ENCODE results near the gene NBDY. TPM values are rescaled to one million over a fixed set of nuclear protein-coding genes. Genes with fewer than 3 reads are reported as not detected.

The NBDY gene
- total and polyA plus RNA-seq, 2 of the 13 experiments (the other 11 are each of a cell fraction or from before 2014, with no cell fraction given), result 1.4 to 1.7 TPM

DNA sequence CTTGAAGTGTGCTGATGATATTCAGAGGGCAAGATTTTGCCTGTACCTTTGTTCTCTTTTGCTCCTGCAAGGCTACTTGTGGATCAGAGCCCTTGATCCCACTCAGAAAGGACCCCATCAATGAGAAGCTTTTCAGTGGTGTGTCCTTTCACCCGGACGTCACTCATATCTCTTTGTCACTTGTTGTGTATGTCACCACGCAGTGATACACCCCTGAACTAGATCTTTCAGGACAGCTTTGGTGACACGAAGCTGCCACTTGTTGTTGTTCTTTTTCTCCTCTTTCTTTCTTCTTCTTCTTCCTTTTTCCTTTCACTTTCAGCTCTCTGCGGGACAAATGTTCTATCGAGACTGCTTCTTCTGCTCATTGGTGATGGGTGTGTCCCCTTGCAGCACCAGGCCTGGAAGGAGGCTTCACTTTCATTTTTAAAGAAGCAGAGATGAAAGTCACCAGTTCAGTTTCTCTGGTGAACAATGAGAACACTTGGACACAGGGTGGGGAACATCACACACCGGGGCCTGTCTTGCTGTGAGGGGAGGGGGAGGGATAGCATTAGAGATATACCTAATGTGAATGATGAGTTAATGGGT lies 83.6 kb downstream of the NBDY start:
- intact Hi-C loops (cut with micrococcal nuclease; ENCODE audit: unreplicated experiment) (no loop called here), in situ Hi-C loops (cut with HindIII; ENCODE audit: extremely low pct_ligation_motif_present, low pct_unique_long_range_greater_than_20kb) (loop anchor here (25.0 kb wide), 1 partner anchor 175 kb away; the partner anchor contains the start of gene SPIN3)
- TF ChIP-seq MAFF (IDR thresholded peaks at IDR 0.05; ENCODE audit: low read depth, low read length) (no peak), MATR3 (CRISPR knock-in tag; IDR thresholded peaks at IDR 0.05) (no peak), MXI1 (IDR thresholded peaks at IDR 0.05; ENCODE audit: borderline replicate concordance, low read depth, low read length) (no peak)
- ChIA-PET POLR2A (no interaction called here), CTCF (ENCODE audit: low intra/inter-chr PET ratio, low total read pairs) (no interaction called here)
- DNase-seq (ENCODE audit: low spot score) (no peak), FAIRE-seq (no peak), ATAC-seq (no peak)
- H3K36me3 ChIP-seq (replicated peaks in 1 of 2; ENCODE audit: control insufficient read depth in 1 of 2, insufficient read depth in 2 of 2, low read length in 2 of 2), result no peaks in the 10 kb centered on the region
- no peaks in the 10 kb centered on the region for H3K27me3 ChIP-seq (ENCODE audit: control insufficient read depth in 1 of 2, insufficient read depth in 2 of 2, low read length in 2 of 2)
- H3K9me3 ChIP-seq (ENCODE audit: low read length), result no peaks in the 10 kb centered on the region
- no peak overlapping the region for H3K4me3 ChIP-seq (replicated peaks in 1 of 3; ENCODE audit: insufficient read depth in 1 of 3, low read depth in 2 of 3, low read length in 3 of 3)
- H3K4me1 ChIP-seq (ENCODE audit: insufficient read depth, low read length), result no peaks in the 10 kb centered on the region
- WGBS (ENCODE audit: low lambda C conversion rate), result 44% methylated on average over 7 of the region's 7 CpGs
- H4K20me1 ChIP-seq (ENCODE audit: insufficient read depth, low read length), result no peaks in the 10 kb centered on the region
- H3K79me2 ChIP-seq (ENCODE audit: insufficient read depth, low read length), result no peaks in the 10 kb centered on the region
- no peak overlapping the region for H3K9ac ChIP-seq (ENCODE audit: insufficient read depth, low read depth, low read length)
- no peak overlapping the region for H3K4me2 ChIP-seq (ENCODE audit: low read depth, low read length)
- no TSS peak for BruUV-seq (replicated peaks)
- no peak overlapping the region for H2AFZ ChIP-seq (ENCODE audit: low read length)
- H3K27ac ChIP-seq (ENCODE audit: extremely low read length, insufficient read depth, low read length), result no peak overlapping the region

DNA sequence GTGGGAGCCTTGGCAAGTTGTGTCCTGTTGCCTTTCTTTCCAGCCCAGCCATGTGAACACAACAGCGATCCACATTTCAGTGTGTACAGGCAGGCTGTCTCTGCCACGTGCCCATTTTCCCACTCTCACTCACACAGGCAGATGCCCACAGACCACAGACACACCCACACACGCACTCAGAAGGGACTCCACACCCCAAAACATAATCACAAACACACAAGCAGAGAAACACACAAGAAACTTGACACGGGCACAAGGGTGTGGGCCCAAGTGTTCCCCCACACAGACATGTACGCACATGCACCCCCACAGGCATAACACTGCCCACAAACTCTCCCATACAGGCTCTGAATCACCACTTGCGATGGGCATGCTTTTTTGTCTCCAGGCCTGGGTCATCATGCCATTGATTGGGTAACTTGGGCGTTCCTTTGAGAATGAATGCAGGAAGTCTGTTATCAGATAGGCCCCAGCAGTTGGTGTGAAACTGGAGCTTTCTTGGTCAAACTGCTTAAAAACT lies 84.3 kb downstream of the NBDY start:
- Histone ChIP-seq H3K79me2 (ENCODE audit: insufficient read depth, low read length) (no peaks in the 10 kb centered on the region), H3K4me2 (ENCODE audit: low read depth, low read length) (no peak overlapping the region), H3K27ac (ENCODE audit: extremely low read length, insufficient read depth, low read length) (no peak overlapping the region), H3K27me3 (ENCODE audit: control insufficient read depth in 1 of 2, insufficient read depth in 2 of 2, low read length in 2 of 2) (no peaks in the 10 kb centered on the region), H3K4me1 (ENCODE audit: insufficient read depth, low read length) (no peaks in the 10 kb centered on the region), H3K4me3 (replicated peaks in 1 of 3; ENCODE audit: insufficient read depth in 1 of 3, low read depth in 2 of 3, low read length in 3 of 3) (no peak overlapping the region), H3K9me3 (ENCODE audit: low read length) (no peaks in the 10 kb centered on the region), H3K9ac (ENCODE audit: insufficient read depth, low read depth, low read length) (no peak overlapping the region), H2AFZ (ENCODE audit: low read length) (no peak overlapping the region), H3K36me3 (replicated peaks in 1 of 2; ENCODE audit: control insufficient read depth in 1 of 2, insufficient read depth in 2 of 2, low read length in 2 of 2) (no peaks in the 10 kb centered on the region), H4K20me1 (ENCODE audit: insufficient read depth, low read length) (no peaks in the 10 kb centered on the region)
- ChIA-PET CTCF (ENCODE audit: low intra/inter-chr PET ratio, low total read pairs) (no interaction called here), POLR2A (no interaction called here)
- no TSS peak for BruUV-seq (replicated peaks)
- FAIRE-seq (no peak), DNase-seq (ENCODE audit: low spot score) (no peak), ATAC-seq (no peak)
- intact Hi-C loops (cut with micrococcal nuclease; ENCODE audit: unreplicated experiment), result no loop called here
- in situ Hi-C loops (cut with HindIII; ENCODE audit: extremely low pct_ligation_motif_present, low pct_unique_long_range_greater_than_20kb), result loop anchor here (25.0 kb wide), 1 partner anchor 174 kb away; the partner anchor contains the start of gene SPIN3
- WGBS (ENCODE audit: low lambda C conversion rate), result 76% methylated on average over 5 of the region's 7 CpGs
- no peak for TF ChIP-seq CC2D1A (CRISPR knock-in tag; IDR thresholded peaks at IDR 0.05)
